Measurements from ENCODE around the gene UBE4B. TPM values are rescaled to one million over a fixed set of nuclear protein-coding genes. Genes with fewer than 3 reads are reported as not detected.

UBE4B gene
- total RNA-seq = 12.5 and 26.2 TPM in 2 replicates

GRCh38 chr1:10032590-10033358 lies at the start of gene UBE4B:
TSS of gene UBE4B (plus strand) at chr1:10032958. CDS start at chr1:10033671, 713 bp downstream.

GRCh38 chr1:9996624-9997582 lies 35.9 kb upstream of the UBE4B start, which contains the start of gene RBP7:
TSS of gene RBP7 (plus strand) at chr1:9997228. CDS start at chr1:9997259, 31 bp downstream.

GRCh38 chr1:10209905-10210810 lies 177.4 kb downstream of the UBE4B start, which contains the start of gene KIF1B:
TSS of gene KIF1B (plus strand) at chr1:10210570. CDS start at chr1:10232329, 21,759 bp downstream.

Other genes starting within 250 kb of the UBE4B start
- 113 and 145 TPM in 2 replicates for gene CLSTN1, start 209.0 kb upstream of the UBE4B start, total RNA-seq
- gene CTNNBIP1, start 122.7 kb upstream of the UBE4B start, total RNA-seq = 72.1 and 86.3 TPM in 2 replicates
- 30.4 and 39.0 TPM in 2 replicates for gene LZIC, start 89.6 kb upstream of the UBE4B start, total RNA-seq
- gene NMNAT1, start 89.5 kb upstream of the UBE4B start, total RNA-seq = 12.4 and 12.8 TPM in 2 replicates
- 0.96 and 1.7 TPM in 2 replicates for gene RBP7, start 35.7 kb upstream of the UBE4B start, total RNA-seq
- 22.8 and 24.3 TPM in 2 replicates for gene KIF1B, start 177.6 kb downstream of the UBE4B start, total RNA-seq

All from tracheal epithelial cell (primary cell).